ENCODE data around the gene SLCO2A1. TPM values are rescaled to one million over a fixed set of nuclear protein-coding genes. Genes with fewer than 3 reads are reported as not detected.
"Not testable (repeated sequence)": the region's sequence is repeated elsewhere in the genome, so short reads cannot be mapped to it uniquely, and the experiment has no call there.

The SLCO2A1 gene
- total RNA-seq = under 0.01 TPM

DNA sequence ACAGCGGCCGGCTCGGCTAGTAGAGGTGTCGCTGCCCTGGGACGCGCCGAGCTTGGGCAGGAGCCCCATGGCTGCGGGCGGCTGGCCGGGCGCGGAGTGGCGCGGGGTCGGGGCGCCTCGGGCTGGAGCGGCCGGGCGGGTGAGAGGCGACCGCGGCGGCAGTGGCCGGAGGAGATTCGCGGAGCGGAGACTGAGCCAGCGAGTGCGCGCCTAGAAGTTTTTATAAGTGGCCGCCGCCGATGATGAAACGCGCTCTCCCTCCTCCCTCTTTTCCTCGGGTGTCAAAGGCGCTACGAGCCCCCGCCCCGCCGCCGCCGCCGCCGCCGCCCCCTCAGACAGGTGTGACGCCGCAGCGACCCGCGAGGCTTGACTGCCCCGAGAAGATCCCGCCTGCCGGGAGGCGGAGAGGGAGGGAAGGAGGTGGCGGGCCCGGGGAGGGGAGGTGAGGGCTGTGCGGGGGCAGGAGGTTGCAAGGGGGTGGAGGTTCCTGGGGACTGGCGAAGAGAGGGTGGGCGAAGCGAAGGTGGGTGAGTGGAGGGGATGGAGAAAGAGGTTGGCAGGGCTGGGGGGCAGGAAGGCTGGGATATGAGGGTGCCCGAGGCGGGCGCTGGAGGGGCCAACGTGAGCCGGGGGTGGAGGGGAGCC lies at the start of gene SLCO2A1:
SLCO2A1 (minus strand) TSS at position 192 of the 645 bp plus-strand sequence; CDS start at position 69, 123 bp downstream.
- DNase-seq (ENCODE audit: low spot score in 2 of 2) (peak in 1 of 2 donors; percentile 59), FAIRE-seq (no peak)

DNA sequence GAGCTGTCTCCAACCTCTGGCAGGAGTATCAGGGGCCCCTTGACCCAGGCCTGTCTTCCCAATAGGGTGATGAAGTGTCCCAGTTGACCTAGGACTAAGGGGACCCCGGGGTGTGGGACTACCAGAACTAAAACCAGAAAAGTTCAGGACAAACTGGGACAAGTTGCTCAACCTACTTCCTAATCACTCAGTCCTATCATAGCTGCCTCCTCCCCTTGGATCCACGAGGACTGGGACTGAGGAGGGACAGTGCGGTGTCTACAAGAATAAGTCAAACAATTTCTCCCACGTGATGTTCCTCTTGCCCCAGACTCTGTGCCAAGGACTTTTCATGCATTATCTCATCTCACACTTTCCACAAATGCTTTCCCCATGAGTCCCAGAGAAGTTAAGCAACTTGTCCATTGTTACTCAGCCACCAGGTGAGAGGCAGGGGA lies 49.4 kb upstream of the SLCO2A1 start:
- no peak for DNase-seq (ENCODE audit: low spot score in 2 of 2)
- no peak for FAIRE-seq

DNA sequence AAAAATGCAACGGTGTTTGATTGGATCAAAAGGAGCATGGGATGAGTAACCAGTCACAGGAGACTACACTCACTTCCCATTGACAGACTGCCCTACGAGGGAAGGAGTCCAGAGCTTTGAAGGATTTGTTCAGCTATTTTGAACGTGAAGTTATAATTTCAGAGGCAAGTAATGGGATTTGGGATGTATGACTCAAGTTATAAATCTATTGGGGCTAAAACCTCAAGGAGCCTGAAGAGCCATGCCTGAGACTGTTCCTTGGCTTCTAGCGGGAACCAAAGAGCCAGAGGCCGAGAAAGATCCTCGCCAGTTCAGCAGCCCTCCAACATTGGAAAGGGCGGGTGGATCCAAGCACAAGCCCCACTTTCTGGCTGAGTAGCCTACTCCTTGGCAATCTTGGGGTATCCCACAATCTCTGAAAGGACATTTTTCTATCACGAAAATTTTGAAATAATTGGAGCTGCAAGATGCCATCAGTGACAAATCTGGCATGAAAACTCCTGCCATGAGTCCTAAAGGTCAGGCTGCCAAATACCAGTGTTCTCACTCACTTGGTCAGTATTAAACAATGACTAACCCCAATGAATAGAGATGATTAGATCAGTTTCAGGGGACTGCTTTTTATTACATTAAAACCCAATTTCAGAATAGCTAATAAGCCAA lies 48.6 kb upstream of the SLCO2A1 start:
- FAIRE-seq = no peak
- no peak for DNase-seq (ENCODE audit: low spot score in 2 of 2)

DNA sequence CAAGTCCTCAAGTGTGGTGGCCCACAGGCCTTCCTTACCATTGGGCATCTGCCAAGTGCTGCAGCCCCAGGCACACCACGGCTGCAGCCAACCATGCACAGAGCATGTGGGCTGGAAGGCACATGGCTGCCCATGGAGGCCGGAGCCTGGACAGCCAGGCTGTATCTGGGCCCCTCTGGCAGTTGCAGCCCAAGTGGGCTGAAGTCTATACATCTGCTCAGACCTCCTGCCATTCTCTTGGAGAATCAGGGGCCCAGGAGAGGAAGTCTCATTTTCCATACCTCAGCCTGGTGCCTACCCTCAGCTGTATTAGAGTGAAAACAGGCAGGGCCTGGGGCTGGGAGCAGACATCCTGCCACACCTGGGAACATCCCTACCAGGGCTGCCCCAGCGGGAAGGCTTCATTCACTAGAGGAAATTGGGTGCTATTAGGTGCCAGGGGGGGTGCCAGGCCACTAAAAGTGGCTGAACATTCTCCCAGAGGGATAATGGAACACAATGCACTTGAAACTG lies 48.0 kb upstream of the SLCO2A1 start:
- FAIRE-seq = no peak
- no peak for DNase-seq (ENCODE audit: low spot score in 2 of 2)

DNA sequence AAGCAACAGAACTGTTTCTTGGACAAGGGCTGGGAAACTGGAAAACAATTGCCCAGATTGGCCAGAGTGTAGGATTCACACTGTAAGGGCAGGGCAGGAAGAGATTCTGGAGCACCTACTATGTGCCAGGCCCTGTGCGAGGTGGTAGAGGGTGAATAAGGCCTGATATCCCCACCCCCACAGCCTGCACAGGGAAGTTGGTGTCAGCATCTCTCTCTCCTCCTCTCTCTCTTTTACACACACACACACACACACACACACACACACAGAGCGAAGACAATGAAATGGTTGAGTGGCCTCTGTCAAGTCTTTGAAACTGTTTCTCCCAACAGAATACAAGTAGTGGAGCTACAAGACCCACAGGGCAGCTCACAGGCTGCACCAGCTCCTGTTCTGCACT lies 47.1 kb upstream of the SLCO2A1 start:
- no peak for FAIRE-seq

DNA sequence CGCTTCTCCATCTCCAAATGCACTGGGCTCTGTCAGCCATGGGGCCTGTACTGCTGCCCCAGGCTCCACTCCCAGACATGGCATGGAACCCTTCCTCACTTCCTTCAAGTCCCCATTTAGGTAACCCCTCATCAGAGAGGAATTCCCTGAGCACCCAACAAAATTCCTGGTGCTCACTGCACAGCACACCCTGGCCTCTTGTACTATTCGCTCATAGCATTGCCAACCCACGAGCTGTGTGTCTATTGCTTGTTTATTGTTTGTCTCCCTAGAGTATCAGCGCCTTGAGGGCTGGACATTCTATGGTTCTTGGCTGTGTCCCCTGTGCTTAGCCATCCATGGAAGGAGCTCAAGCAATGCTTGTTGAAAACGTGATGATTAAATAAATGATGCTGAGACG lies 46.1 kb upstream of the SLCO2A1 start:
- FAIRE-seq = no peak
- DNase-seq (ENCODE audit: low spot score in 2 of 2) = no peak

More for the DNA sequence above, 47.1 kb upstream of the SLCO2A1 start:
- no peak for DNase-seq (ENCODE audit: low spot score in 2 of 2)

DNA sequence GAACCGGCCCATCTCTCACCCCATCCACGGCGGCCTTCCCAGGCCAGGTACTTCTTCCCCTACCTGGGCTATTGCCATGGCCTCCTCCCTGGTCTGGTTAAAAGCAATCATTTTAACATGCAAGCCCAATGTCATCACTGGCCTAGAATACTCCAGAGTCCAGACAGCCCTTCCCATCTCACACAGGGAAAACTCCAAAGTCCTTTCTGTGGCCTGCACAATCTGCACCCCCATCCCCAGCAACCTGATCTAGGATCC lies 45.8 kb upstream of the SLCO2A1 start:
- DNase-seq (ENCODE audit: low spot score in 2 of 2) = no peak
- FAIRE-seq = no peak

DNA sequence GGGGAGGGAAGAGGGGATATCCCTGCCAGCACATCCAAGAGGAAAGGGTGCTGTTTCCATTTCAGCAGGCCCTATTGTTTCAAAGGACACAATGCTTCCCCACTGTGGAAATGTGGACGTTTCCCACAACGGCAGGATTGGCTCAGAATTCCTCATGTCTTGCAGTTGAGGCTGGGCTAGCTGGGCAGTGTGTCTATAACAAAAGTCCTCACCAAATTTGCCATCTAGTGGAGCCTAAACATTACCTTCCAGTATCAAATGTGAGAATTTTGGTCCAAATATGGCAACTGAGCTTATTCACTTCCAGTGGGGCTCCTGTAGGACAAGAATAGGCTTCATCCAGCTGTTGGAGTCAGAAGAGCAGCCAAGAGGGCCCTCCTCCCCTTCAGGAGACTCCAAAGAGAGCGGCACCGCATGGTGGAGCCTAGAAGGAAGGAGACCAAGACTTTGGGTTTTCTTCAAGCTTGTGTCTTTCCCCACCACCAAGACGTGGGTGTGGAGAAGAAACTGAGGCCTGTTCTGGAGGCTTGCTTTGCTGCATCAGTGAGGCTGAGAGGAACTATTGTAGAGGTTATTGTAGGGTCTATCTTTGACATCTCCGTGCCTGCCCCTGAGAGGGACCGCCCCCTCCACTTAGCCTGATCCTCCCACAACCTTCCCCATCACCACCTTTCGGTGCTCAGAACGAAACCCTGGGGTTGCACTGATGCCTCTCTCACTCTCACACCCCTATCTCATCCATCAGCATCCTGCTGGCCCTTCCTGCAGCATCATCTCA lies 45.3 kb upstream of the SLCO2A1 start:
- DNase-seq (ENCODE audit: low spot score in 2 of 2) = no peak
- FAIRE-seq = no peak

- DNase-seq (ENCODE audit: low spot score in 2 of 2) (no peak), FAIRE-seq (no peak)
Measured at GRCh38 chr3:134074001-134074789, 44.5 kb upstream of the SLCO2A1 start.

- FAIRE-seq = no peak
- no peak for DNase-seq (ENCODE audit: low spot score in 2 of 2)
Measured at GRCh38 chr3:134073583-134073945, 43.8 kb upstream of the SLCO2A1 start.

DNA sequence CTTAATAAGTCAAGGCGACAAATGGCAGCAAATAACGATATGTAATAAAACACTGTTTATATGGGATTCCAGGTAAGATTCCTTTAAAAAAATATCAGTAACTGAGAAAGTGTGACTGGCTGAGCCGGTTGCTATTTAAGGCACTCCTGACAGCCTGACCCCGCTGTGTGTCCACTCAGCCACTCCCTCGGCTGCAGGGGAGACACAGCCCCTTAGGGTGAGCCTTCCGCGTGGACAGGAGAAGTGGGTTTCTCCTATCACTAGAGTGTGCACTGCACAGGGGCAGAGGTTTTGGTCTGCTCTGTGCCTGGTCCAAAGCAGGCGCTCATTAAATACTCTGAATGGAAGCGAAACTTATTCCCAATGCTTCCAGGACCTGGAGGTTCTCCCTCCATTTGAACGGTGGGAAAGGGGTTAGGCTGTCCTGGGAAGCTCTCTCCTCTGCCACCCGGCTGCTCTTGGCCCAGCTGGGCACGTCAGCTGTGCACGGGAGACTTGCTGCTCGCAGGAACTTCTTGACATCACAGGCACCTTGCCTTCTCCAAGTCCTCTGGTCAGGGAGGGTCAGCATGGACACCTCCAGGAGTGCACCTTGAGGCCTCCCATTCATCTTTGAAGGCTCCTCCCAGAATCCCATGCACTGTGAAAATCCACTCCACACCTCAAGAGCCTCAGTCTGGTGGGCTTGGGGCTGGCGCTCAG lies 43.3 kb upstream of the SLCO2A1 start:
- DNase-seq (ENCODE audit: low spot score in 2 of 2) (no peak), FAIRE-seq (no peak)

DNA sequence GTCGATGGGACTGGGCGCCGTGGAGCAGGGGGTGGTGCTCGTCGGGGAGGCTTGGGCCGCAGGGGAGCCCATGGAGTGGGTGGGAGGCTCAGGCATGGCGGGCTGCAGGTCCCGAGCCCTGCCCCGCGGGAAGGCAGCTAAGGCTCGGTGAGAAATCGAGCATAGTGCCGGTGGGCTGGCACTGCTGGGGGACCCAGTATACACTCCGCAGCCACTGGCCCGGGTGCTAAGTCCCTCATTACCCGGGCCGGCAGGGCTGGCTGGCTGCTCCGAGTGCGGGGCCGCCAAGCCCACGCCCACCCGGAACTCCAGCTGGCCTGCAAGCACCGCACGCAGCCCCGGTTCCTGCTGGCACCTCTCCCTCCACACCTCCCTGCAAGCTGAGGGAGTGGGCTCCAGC lies 40.6 kb upstream of the SLCO2A1 start:
- not testable (repeated sequence) for DNase-seq (ENCODE audit: low spot score in 2 of 2); FAIRE-seq

GRCh38 chr3:134068429-134068828 lies 38.7 kb upstream of the SLCO2A1 start:
- no peak for DNase-seq (ENCODE audit: low spot score in 2 of 2)
- FAIRE-seq = no peak

DNA sequence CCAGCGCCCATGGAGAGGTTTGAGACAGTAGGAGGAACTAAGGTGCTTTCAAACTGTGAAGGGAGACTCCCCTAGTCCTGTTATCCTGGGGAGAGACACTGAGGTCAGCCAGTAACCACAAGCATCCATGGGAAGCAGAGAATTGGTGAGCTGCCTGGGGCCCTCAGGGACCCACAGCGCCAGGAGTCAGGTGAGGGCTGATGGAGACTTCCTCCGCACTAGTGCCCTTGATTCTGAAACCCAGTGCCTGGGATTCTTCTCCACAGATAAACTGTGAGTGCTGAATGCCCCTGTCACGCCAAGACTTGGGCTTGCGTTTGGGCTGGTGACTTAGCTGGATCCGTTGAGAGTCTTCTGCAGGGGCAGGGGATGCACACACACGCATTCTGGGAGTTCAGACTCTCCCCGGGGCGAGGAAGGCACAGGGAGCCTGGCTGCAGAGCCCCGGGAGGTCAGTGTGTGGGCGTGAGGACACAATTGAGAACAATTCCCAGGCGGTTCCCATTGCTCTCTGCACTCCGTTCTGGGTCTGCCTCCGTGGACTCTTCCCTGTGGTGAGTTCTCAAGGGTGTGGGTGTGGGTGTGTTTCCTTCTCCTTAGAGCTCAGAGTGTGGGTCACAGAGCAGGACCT lies 37.9 kb upstream of the SLCO2A1 start:
- FAIRE-seq (no peak), DNase-seq (ENCODE audit: low spot score in 2 of 2) (no peak)

GRCh38 chr3:134066651-134067530 lies 37.2 kb upstream of the SLCO2A1 start:
- FAIRE-seq = no peak
- DNase-seq (ENCODE audit: low spot score in 2 of 2) = no peak

DNA sequence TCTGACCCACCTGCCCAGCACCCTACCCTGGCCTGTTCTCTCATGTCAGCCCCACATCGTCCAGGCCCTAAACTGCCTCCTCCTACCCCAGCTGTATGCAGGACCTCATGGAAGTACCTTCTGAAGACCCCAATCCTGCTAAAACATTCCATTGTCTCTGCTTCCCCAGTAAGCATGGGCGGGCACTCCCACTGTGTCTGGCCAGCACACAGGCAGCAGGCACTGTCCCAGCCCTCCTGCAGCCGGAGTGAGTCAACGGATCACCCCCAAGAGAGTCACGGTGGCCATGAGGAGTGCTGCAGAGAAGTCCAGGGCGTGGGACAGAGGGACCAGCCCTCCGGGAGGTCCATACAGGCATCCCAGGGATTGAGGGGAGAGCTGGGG lies 36.4 kb upstream of the SLCO2A1 start:
- DNase-seq (ENCODE audit: low spot score in 2 of 2) = no peak
- FAIRE-seq = no peak

- DNase-seq (ENCODE audit: low spot score in 2 of 2) (no peak), FAIRE-seq (no peak)
Measured at GRCh38 chr3:134065252-134066157, 35.8 kb upstream of the SLCO2A1 start.

- DNase-seq (ENCODE audit: low spot score in 2 of 2) = no peak
- FAIRE-seq = no peak
Measured at GRCh38 chr3:134064081-134064480, 34.4 kb upstream of the SLCO2A1 start.
